Urothelium cell line (cell line): ENCODE measurements around the gene GNA12.

ENCODE experiments used
- DNase-seq: peaks from one replicate; pipeline ENCODE4 v3.0.0; 2011; ENCODE audit warnings: low spot score, mixed read lengths
- FAIRE-seq: peaks from 2 replicates; lab custom pipeline; 2011; peaks lifted over from hg19 to GRCh38; lab: Jason Lieb, UNC

GNA12 gene

DNA sequence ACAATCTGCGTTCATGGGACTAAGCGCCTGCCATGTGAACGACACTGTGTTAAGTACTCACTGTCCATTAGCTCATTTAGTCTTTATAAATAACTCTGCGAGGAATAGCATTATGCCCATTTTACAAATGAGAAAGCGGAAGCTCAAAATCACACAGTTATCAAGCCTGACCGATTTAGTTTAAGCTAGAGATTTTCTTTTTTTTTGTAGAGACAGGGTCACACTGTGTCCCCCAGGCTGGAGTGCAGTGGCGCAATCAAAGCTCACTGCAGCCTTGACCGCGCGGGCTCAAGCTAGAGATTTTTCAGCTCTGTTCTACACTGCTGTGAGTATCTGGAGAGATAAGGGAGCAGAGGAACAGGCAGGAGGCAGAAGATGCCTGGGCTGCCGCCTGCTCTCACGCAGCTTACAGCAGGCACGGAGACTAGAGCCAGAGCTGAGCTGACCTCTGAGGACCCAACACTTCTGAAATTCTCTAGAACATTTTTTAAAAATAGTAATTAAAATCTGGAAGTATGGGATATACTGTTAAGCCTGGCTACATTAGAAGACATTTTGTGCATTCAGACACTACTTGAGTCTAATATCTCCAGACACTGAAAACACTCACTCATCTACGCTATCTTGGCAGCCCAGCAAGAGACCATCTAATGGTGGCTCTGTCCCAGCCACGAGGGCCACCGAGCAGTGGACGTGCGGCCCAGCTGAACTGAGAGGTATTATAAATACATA is 38.7 kb downstream of the GNA12 start:
- DNase-seq = no peak
- FAIRE-seq = no peak

DNA sequence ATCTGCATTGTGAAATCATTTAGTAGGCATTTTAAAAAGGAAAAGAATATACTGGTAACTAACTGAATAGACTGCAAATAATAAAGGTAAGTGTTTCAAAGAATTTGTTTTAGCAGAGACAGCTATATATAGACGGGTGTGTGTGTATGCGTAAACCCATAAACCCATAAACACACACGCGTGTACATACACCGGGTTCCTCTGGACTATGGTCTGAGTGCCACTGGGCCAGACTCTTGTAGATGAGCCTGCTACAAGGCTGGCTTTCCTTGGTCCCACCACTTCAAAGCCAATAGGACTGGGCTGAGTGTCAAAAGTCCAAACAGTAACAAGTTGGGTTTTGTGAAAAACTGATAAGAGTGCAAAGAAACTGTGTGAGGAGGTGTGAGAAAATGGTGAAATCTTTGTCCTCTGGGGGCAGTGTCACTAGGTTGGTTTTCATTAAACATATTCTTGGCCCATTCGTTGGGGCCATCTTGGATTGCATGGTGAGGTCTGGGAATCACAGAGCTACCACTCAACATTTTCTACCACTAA is 39.8 kb downstream of the GNA12 start:
- FAIRE-seq (no peak), DNase-seq (no peak)

DNA sequence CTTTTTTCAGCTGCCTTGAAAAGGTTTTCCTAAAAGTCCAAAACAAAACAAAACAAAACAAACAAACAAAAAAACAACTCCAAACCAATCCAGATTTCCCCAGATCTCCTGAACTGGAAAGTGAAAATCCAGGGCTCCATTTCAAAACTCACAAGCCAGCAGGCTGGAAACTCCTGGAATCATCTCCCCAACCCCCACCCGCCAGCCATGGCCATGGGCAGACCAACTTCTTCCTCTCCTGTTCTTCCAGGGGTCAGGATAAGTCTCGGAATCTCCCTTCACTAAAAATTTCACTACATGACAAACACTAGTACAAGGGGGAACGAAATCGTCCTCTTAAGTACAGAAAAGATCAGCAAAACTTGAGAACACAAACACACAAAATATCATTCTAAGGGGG is 40.4 kb downstream of the GNA12 start:
- FAIRE-seq (no peak), DNase-seq (no peak)

DNA sequence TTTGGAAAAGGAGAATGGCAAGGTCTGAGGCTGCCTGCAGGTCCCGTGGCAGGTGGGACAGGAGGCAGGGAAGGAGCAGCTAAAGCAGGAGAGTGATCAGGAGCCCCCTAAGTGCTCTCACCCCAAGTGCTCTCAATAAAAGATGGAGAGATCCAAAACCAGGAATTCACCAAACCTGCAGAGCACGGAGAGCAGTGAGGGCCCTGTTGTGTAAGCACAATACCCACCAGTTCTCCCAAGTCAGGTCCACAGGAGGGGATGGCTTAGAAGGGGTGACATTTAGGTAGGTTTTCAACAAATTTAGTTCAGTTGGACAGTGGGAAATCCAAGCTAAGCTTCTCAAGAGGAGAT is 40.8 kb downstream of the GNA12 start:
- no peak for DNase-seq
- FAIRE-seq = peak; percentile 84

DNA sequence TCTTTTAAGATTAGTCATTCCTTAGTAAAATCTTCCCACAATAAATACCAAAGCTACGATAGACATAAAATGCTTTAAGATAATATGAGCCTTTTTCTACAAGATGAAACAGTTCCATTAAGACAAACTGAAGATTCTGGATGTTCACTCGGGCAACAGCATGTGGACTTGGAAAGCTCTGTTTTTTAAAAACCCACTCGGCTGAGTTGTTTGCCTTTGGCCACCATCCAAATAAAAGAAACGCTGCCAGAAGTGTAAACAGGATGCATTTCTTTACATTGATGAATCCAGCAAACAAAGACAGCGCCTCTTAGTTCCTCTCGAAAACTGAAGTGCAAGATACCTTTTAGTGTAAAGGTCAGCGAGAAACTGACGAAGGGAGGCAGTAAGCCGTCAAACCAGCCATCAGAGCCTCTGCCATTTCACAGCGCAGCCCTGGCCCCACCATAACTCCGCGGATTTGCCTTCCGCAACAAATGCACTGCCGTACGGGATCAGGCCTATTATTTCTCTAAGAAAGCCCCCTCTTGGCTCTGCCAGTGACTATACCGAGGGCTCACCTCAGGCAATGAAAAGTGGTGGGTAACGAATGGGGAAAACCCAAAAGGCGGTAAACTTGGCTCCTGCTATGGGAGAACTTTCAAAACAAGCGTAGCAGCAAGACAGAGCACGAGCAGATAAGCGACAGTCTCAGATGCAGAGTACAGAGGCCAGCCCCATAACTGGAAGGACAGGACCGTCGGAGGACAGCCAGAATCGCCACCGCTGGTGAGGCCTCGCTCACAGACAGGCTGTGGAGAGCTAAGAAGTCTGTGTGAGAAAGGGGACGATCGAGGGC is 41.4 kb downstream of the GNA12 start:
- FAIRE-seq = peak; percentile 9
- no peak for DNase-seq

DNA sequence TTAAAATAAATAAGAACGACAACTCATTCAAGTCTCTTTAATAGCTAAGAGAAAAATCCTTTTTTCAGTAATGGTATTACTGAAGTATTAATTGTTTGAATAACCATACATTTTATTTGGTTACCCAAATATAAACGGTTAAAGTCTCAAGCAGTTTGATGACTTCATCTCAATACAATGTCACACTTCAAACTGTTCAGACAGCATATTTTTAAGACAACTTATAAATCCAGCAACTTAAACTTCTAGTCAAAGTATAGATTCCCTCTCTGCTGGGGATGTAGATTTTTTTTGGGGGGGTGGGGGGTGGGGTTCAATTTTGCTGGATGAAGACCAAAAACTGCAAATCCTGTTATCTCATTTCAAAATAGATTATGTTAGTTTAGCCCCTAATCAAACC is 42.0 kb downstream of the GNA12 start:
- FAIRE-seq = no peak
- DNase-seq = no peak

DNA sequence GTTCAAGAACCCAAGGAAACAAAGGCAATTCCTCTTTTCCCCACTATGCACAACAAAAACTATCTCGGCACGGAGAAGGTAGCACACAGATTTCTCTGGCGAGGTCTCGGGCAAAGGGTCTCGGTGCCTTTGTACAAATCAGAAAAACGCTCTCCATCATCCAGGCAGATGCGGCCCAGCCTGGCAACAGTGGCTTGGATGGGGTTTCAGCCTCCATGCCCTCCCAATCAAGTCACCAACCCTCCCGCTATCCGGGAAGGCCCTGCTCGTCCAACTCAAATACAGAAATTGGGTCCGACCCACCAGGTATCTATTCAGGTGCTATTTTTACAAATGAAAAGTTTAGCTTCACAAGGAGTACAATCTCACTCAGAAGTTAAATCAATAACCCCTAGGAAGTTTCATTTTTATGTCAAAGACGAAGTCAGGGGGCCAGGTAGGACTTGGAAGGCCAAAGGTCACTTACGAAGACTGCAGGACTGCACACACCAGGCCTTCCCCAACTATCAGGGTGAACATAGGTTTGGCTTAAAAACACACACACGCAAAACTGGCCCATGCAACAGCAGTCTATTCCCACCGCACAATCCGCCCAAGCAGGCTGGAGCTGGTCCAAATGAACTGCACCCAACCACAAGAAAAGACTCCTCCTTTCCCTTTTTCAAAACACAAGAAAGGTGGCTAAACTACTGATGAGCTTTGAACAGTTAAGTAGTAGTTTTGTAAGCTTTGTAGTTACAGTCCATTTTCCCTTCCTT is 43.0 kb downstream of the GNA12 start:
- FAIRE-seq (no peak), DNase-seq (peak; percentile 70)

DNA sequence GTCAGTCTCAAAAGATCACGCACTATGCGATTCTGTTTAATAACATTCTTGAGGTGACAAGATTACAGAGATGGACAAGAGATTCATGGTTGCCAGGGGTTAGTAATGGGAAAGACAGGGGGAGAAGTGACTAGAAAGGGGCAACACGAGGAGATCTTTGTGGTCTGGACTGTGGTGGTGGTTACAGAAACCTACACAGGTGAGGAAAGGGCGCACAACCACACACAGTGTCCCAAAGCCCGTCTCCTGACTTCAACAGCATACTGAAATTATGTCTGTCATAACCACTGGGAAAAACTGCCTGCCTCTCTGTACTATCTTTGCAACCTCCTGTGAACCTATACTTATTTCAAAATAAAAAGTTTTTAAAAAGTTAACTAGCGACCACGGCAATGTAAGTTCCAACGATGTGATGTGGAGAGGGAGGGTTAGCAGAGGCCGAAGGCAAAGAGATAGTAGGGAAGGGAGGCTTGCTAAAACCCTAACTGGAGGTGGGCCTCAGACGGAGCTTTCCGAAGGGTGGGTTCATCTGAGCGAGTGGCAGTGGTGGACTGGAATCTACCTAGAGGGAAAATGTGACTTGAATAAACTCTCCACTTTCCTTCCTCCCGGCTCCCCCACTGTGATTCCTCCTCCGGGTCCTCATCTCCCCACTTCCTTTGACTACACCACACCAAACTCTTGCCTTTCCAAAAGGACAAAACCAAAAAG is 43.7 kb downstream of the GNA12 start:
- DNase-seq (no peak), FAIRE-seq (no peak)

DNA sequence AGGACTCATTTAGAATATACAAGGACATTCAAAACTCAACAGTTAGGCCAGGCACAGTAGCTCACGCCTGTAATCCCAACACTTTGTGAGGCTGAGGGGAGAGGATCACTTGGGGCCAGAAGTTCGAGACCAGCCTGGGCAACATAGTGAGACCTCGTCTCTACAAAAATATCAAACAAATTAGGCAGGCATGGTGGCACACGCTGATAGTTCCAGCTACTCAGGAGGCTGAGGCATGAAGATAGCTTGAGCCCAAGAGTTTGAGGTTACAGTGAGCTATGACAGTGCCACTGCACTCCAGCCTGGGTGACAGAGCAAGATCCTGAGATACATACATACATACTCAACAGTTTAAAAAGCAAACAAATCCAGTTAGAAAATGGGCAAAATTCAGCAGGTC is 44.9 kb downstream of the GNA12 start:
- DNase-seq (no peak), FAIRE-seq (peak; percentile 53)

DNA sequence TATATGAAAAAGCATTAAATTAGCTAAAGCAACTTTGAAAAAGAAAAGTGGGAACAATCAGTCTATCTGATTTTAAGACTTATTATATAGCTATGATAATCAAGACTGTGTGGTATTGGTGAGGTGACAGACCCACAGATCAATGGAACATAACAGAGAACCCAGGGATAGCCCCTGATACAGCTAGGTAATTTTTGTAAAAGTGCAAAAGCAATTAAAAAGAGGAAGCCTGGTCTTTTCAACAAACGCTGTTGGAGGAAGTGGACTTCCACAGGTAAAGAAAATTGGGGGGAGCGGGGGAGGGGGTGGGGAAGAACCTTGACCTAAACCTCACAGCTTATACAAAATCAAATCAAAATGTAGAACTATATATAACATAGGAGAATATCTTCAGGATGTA is 45.4 kb downstream of the GNA12 start:
- FAIRE-seq = no peak

DNA sequence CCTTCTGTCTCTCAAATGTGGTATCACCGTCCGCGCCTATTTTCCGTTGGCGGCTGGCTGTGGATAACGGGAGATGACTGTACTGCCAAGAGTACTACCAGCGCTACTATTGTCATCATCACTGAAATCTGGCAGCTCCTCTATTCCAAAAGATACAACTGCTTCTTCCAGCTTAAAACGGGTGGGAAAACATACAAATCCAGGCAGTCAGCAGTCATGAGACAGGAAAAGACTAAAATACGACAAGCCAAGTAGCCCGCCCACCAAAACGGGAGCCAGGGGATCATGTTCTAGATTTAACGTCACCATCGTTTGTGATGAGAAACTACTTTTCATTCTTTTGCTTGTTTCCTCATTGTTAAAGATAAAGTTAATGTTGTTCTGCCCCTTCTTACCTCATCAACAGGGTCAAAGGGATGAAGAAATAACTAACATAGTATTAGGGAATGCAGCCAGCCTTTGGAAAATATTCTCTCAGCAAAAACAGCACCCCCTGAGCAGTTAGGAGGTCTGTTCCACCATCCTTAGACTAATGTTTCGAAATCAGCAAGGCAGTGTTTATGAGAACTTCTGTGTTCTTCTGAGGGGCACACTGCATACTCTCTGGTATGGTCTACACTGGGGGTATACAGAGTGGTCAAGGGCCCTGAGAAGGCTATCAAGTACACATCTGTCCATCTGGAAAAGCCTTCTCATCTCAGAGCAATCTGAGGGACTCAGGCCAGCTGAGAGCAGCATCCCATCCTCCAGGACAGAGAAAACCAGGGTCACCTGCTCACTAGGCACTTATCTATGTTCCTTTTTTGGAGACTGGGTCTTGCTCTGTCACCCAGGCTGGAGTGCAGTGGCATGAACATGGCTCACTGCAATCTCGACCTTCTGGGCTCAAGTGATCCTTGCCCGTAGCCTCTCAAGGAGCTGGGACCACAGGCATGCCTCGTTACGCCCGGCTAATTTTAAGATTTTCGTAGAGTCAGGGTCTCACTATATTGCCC is 47.5 kb downstream of the GNA12 start:
- FAIRE-seq = no peak

More for the DNA sequence above, 45.4 kb downstream of the GNA12 start:
- no peak for DNase-seq

DNA sequence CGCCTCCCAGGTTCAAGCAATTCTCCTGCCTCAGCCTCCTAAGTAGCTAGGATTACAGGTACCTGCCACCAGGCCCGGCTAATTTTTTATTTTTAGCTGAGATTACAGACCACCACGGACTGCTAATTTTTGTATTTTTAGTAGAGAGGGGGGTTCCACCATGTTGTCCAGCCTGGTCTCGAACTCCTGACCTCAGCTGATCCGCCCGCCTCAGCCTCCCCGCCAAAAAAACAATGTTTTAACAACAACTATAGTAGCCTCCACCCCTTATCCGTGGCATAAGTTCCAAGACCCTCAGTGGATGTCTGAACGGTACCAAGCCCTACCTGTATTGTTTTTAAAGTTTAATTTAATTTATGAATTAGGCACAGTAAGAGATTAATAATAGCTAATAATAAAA is 48.2 kb downstream of the GNA12 start:
- no peak for FAIRE-seq
- no peak for DNase-seq

More for the DNA sequence above, 47.5 kb downstream of the GNA12 start:
- DNase-seq = no peak

DNA sequence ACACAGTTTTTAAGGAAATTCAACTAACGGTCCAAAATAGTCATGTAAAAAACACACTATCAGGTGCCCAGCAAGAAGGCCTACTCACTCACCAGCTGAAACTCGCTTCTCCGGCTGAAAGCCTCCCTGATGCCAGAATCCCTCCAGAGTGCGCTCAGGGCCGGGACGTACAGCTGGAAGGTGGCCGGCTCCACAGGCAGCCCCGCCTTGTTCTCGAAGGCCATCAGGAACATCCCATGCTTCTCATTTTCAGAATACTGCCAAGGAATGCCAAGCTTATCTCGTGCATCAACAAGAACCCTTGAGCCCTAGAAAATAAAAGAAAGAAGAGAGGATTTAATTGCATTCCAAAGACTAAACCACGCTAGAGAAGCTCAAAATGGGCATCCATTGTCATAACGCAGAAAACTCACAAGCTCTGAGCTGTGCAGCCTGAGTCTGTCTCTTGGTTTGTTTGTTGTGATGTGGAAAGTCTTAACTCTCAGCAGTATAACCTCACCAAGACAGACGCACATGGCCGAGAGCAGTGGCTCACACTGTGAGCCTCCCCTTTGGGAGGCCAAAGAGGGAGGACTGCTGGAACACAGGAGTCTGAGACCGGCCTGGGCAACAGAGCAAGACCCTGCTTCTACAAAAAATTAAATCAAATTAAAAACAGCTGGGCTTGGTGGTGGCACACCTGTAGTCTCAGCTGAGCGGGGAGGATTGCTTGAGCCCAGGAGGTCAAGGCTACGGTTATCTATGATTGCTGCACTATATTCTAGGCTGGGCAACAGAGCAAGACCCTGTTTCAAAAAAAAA is 49.1 kb downstream of the GNA12 start:
- FAIRE-seq (peak; percentile 35), DNase-seq (no peak)

DNA sequence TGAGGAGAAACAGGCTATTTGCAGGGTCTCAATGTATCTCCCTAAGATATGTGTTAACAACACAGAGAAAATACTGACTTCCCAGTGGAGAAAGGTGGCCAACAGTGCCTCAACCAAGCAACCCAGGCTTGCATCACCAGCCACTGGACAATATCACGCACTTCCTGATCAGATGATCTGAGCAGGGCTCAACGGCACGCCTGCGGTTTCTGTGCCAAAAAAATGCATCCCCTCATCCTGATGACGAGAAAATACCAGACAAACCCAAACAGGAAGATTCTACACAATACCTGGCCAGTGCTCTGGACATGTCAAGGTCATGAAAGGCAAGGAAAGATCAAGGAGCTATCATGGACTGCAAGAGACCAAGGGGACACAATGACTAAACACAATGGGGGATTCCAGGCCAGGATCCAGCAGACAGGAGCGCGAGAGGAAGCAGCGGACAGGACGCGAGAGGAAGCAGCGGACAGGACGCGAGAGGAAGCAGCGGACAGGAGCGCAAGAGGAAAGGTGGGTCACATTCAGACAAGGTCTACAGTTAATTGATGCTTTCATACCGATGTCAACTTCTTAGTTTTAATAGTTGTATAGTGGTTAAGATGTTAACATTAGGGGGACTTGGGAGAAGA is 51.1 kb downstream of the GNA12 start:
- FAIRE-seq (peak; percentile 62), DNase-seq (no peak)

DNA sequence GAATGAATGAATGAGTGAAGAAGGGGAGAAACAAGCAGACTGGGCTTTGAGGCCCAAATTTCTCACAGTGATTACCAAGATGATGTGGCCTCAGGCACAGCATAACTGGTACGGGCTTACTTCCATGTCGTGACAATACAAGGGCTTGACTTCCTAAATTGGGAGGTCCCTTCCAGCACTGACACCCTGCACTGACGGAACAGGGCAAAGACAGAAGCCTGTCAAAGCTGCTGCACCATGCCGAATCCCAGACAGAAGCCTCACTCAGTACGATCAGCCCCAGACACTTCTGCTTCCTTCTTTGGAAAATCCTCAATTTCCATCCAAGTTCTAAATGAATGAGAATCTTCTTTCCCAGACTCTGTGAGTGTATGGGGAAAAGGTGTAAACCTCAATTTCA is 51.9 kb downstream of the GNA12 start:
- FAIRE-seq = peak; percentile 9
- no peak for DNase-seq

DNA sequence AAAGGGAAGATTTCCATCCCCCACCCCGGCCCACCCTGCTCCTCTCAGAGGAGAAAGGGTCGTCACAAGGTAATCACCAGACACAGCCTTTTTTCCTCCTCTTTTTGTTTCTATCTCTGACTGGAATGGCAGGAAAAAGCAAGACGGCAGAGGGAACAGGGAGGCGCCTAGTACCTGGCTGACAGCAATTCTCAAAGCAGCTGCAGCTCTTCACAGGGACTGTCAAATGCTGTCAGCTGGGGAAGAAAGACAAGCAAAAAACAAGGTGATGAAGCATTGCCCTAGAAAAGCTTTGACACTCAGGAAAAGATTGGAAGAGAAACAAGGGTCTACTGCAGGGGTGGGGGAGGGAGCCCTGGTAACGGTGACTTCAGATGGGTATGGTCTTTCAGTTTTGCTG is 52.7 kb downstream of the GNA12 start:
- DNase-seq = no peak
- no peak for FAIRE-seq

DNA sequence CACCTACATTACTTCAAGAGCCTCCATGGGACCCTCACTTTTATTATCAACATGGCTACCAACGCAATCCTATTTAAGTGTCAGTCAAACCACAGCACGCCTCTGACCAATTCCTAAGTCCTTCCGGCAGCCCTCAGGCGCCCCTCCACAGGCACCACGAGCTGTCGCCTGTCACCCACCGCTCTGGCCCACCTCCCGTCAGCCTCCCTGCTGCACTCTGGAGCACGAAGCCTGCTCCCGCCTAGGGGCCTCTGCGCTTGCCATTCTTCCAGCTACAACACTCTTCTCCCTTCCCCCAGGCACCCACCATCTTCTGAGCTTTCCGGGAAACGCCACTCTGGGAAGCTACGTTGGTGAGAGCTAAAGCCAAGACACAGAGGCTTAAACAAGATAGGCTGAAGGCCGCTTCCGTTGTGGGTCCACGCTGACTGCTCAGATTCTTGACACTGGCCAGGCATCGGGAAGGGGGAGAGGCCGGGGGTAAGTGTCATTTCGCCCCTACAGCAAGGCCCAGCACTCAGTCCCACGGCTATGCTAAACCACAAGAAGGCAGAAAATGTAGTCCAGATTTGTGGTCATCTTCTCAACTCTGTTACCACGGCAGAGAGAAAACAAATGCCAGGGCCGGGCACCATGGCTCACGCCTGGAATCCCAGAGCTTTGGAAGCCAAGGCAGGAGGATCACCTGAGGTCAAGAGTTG is 56.7 kb downstream of the GNA12 start:
- DNase-seq = no peak
- FAIRE-seq = no peak
